ENCODE results near the gene KDM4C. TPM values are rescaled to one million over a fixed set of nuclear protein-coding genes. Genes with fewer than 3 reads are reported as not detected.

KDM4C gene
- total RNA-seq, 6 donors from 2014 or later: 31.6 to 96.4 (median 41.2) TPM

DNA sequence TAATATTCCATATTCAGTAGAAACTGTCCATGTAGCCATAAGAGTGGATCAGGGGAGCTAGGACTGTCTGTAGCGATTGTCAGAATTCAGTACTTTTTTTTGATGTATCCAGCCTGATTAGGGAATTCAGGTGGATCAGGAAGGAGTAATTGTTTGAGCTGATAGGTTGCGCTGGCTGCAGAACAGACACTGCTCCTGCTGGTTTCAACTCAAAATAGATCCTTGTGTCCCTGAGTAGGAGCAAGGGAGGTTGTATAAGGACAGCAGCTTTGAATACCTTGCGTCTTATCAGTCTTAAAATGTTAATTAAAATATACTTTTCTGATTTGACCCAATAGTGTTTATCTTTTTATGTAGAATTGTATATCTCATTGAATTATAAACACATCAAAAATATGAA is 229.6 kb downstream of the KDM4C start:
- no peak for TF ChIP-seq POLR2AphosphoS5 (IDR thresholded peaks at IDR 0.05)
- no peak for TF ChIP-seq EP300 (IDR thresholded peaks at IDR 0.05)
- TF ChIP-seq, protein P1, sequence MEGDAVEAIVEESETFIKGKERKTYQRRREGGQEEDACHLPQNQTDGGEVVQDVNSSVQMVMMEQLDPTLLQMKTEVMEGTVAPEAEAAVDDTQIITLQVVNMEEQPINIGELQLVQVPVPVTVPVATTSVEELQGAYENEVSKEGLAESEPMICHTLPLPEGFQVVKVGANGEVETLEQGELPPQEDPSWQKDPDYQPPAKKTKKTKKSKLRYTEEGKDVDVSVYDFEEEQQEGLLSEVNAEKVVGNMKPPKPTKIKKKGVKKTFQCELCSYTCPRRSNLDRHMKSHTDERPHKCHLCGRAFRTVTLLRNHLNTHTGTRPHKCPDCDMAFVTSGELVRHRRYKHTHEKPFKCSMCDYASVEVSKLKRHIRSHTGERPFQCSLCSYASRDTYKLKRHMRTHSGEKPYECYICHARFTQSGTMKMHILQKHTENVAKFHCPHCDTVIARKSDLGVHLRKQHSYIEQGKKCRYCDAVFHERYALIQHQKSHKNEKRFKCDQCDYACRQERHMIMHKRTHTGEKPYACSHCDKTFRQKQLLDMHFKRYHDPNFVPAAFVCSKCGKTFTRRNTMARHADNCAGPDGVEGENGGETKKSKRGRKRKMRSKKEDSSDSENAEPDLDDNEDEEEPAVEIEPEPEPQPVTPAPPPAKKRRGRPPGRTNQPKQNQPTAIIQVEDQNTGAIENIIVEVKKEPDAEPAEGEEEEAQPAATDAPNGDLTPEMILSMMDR (IDR thresholded peaks at IDR 0.05): no peak
- no peak for TF ChIP-seq POLR2A (IDR thresholded peaks at IDR 0.05)
- Histone ChIP-seq H3K36me3 (peaks cover 12 to 55% (median 23%) of the 10 kb centered on the region in 4 donors), H3K4me3 (no peak overlapping the region), H3K4me1 (no peaks in the 10 kb centered on the region), H3K27me3 (no peaks in the 10 kb centered on the region), H3K27ac (no peak overlapping the region), H3K9me3 (no peaks in the 10 kb centered on the region)
- no peak for ATAC-seq (ENCODE audit: low FRiP score in 2 of 2)
- 85 to 90% methylated on average over 3 of the region's 3 CpGs for WGBS, 2 donors
- DNase-seq: no peak

DNA sequence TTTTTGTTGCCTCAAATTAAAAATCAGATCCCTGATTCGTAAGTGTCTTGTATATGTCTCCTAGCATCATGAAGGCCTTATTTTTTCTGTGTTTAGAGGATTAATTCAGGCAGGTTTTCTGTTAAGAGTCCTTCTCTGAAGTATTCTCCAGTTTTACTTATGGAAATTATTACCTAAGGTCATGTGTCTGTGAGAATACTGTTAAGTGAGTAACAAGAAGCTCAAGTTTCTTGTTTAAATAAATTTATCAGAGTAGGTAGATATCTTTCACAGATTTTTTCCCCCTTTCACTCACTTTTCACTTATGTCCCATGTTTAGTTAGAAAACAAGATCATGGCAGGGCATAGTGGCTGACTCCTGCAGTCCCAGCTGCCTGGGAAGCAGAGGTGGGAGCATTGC is 233.6 kb downstream of the KDM4C start:
- WGBS, 2 donors: 73 to 84% methylated on average over 1 of the region's 1 CpG
- H3K9me3 ChIP-seq: no peaks in the 10 kb centered on the region
- peaks cover 9 to 44% (median 20%) of the 10 kb centered on the region in 4 donors for H3K36me3 ChIP-seq
- H3K4me3 ChIP-seq: no peak overlapping the region
- ATAC-seq (ENCODE audit: low FRiP score in 2 of 2) (no peak), DNase-seq (no peak)
- no peaks in the 10 kb centered on the region for H3K27me3 ChIP-seq
- no peaks in the 10 kb centered on the region for H3K4me1 ChIP-seq
- TF ChIP-seq EP300 (IDR thresholded peaks at IDR 0.05) (no peak), POLR2A (IDR thresholded peaks at IDR 0.05) (no peak), POLR2AphosphoS5 (IDR thresholded peaks at IDR 0.05) (no peak)
- H3K27ac ChIP-seq: no peak overlapping the region

DNA sequence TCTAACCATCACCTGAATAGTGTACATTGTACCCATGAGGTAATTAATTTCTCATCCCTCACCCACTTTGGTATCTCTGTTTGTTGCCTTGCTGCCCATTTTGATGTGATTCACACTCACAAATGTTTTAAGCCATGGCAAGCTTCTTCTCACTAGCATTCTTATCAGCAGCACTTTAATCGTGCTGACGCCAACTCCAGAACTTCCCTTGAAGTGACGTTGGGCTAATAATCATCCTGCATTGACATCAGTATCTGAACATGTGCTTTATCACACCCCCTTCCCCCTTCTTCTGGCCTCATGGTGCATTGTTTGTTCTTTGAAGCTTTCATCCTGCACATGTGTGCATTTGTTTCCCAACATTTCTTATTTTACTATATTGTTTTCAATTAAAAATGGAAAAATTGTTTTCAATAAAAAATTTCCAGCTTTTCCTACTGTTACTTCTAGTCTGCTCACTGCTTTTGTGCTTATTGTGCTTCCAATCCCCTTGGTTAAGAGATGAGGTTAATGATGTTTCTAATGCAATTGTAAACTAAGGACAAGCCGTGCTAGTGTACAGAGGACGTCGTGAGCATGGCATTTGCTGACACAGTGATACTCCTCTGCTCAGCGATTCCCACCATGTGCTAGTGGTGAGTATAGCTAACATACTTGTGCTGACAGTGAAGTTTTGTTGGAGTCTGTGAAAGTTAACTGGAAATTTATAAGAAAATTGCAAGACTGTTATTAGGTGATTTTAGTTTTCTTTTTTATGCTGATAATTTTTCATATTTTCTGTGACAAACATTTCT is 238.5 kb downstream of the KDM4C start:
- Histone ChIP-seq H3K4me3 (no peak overlapping the region), H3K4me1 (no peaks in the 10 kb centered on the region), H3K9me3 (no peaks in the 10 kb centered on the region), H3K27me3 (no peaks in the 10 kb centered on the region), H3K36me3 (peaks cover 0 to 20% (median 12%) of the 10 kb centered on the region in 4 donors), H3K27ac (no peak overlapping the region)
- WGBS, 2 donors: 89 to 95% methylated on average over 7 of the region's 7 CpGs
- ATAC-seq (ENCODE audit: low FRiP score in 2 of 2) (no peak), DNase-seq (no peak)
- TF ChIP-seq EP300 (IDR thresholded peaks at IDR 0.05): no peak
- TF ChIP-seq POLR2AphosphoS5 (IDR thresholded peaks at IDR 0.05): no peak
- no peak for TF ChIP-seq POLR2A (IDR thresholded peaks at IDR 0.05)
- TF ChIP-seq, protein P1 (IDR thresholded peaks at IDR 0.05): no peak

- ATAC-seq (ENCODE audit: low FRiP score in 2 of 2): no peak
- Histone ChIP-seq H3K4me1 (no peaks in the 10 kb centered on the region), H3K9me3 (no peaks in the 10 kb centered on the region), H3K27ac (no peak overlapping the region), H3K27me3 (no peaks in the 10 kb centered on the region), H3K4me3 (no peak overlapping the region), H3K36me3 (peaks cover 0 to 19% (median 12%) of the 10 kb centered on the region in 4 donors)
- TF ChIP-seq EP300 (IDR thresholded peaks at IDR 0.05): no peak
- TF ChIP-seq POLR2AphosphoS5 (IDR thresholded peaks at IDR 0.05): no peak
- TF ChIP-seq, protein P1 (IDR thresholded peaks at IDR 0.05): no peak
- TF ChIP-seq POLR2A (IDR thresholded peaks at IDR 0.05): no peak
- 92 to 100% methylated on average over 1 of the region's 1 CpG for WGBS, 2 donors
- DNase-seq: no peak
Measured at GRCh38 chr9:6997330-6997729, 239.6 kb downstream of the KDM4C start.

DNA sequence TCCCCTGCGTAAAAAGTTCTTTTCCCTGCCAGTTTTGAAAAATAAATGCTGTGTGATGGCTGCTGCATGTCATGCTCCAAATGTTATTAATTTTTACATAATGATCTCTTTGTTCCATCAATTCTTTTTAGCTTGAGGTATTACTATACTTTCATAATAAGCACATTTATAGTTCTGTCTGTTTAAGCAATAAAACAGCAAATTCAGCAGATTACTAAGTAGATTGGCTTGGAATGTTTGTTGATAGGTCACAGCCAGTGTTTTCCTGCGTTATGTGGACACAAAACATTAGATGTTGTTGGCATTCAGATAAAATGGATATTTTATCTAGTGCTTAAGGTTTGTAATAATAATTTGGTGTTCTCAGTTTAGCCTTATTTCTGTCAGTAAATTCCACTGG is 242.0 kb downstream of the KDM4C start:
- Histone ChIP-seq H3K4me3 (no peak overlapping the region), H3K36me3 (peaks cover 0 to 14% (median 8%) of the 10 kb centered on the region in 4 donors), H3K27me3 (no peaks in the 10 kb centered on the region), H3K9me3 (no peaks in the 10 kb centered on the region), H3K27ac (no peak overlapping the region), H3K4me1 (no peaks in the 10 kb centered on the region)
- no peak for TF ChIP-seq POLR2A (IDR thresholded peaks at IDR 0.05)
- TF ChIP-seq, protein P1 (IDR thresholded peaks at IDR 0.05): no peak
- TF ChIP-seq POLR2AphosphoS5 (IDR thresholded peaks at IDR 0.05): no peak
- TF ChIP-seq EP300 (IDR thresholded peaks at IDR 0.05): no peak
- ATAC-seq (ENCODE audit: low FRiP score in 2 of 2) (no peak), DNase-seq (no peak)
- WGBS, 2 donors: 88 to 90% methylated on average over 2 of the region's 2 CpGs
